ENCODE results near the gene CDC42EP4. TPM values are rescaled to one million over a fixed set of nuclear protein-coding genes. Genes with fewer than 3 reads are reported as not detected.

Gene CDC42EP4
- total and polyA plus RNA-seq, 9 of the 15 experiments (the other 6 are each of a cell fraction or from before 2014, with no cell fraction given), result 0.65 to 20.8 (median 12.3) TPM

- no peak for TF ChIP-seq ZNF224 (CRISPR knock-in tag; IDR thresholded peaks at IDR 0.05)
- no peak for TF ChIP-seq NR2F6 (CRISPR knock-in tag; IDR thresholded peaks at IDR 0.05)
- no peak for TF ChIP-seq ZNF253 (CRISPR knock-in tag; conservative IDR thresholded peaks at IDR 0.05)
- TF ChIP-seq ZNF146 (CRISPR knock-in tag; IDR thresholded peaks at IDR 0.05; ENCODE audit: unreplicated experiment), result no peak
- TF ChIP-seq POLR3A (IDR thresholded peaks at IDR 0.05; ENCODE audit: borderline replicate concordance, extremely low read depth, insufficient read depth, insufficient read length), result no peak
- no peak for TF ChIP-seq NCOA6 (IDR thresholded peaks at IDR 0.05)
- no peak for TF ChIP-seq CTCFL (IDR thresholded peaks at IDR 0.05; ENCODE audit: borderline replicate concordance, insufficient read depth, low read depth, low read length, poor library complexity, severe bottlenecking)
- no peak for TF ChIP-seq TAF9B (IDR thresholded peaks at IDR 0.05; ENCODE audit: partially characterized antibody)
- no peak for TF ChIP-seq CHD2 (IDR thresholded peaks at IDR 0.05; ENCODE audit: low read depth, low read length)
- TF ChIP-seq FOXA3 (CRISPR knock-in tag; conservative IDR thresholded peaks at IDR 0.05 in 1 of 2, IDR thresholded peaks at IDR 0.05 in 1 of 2), result no peak
- no peak for TF ChIP-seq SIX5 (IDR thresholded peaks at IDR 0.05; ENCODE audit: borderline replicate concordance in 1 of 2, insufficient read depth in 1 of 2, low read depth in 1 of 2, low read length in 2 of 2)
Measured at GRCh38 chr17:73324711-73325526, 13.1 kb upstream of the CDC42EP4 start (continued).
